HepG2 (cell line): Measurements from ENCODE around the gene REEP6. TPM values are rescaled to one million over a fixed set of nuclear protein-coding genes. Genes with fewer than 3 reads are reported as not detected.
A peak's percentile ranks its signal among the peaks of the same experiment; 100 is the strongest.

Experiments
- ATAC-seq: fragments of 200-7000 bp; cut with Tn5 transposase; 3 replicates; pipeline ENCODE4 v1.9.1; 2020; ENCODE audit warnings: mild to moderate bottlenecking, moderate library complexity
- BruUV-seq: library from RNA; stranded (reverse); fragments of 400-500 nt; replicated peaks from 2 replicates; lab custom pipeline; 2021; lab: Mats Ljungman, UMichigan
- CTCF ChIA-PET: fragments of 300-600 bp; formaldehyde crosslinking; extraction: SDS; loops from one replicate; lab custom pipeline; 2021; ENCODE audit warnings: low total read pairs, inconsistent platforms, low intra/inter-chr PET ratio; lab: Yijun Ruan, JAX
- POLR2A ChIA-PET: fragments of 350-600 bp; sonication (Branson Sonifier 250); formaldehyde crosslinking; loops from one replicate; lab custom pipeline; 2020; ENCODE audit warnings: antibody characterized with exemption, inconsistent platforms; lab: Yijun Ruan, JAX
- DNase-seq: peaks from one replicate; pipeline ENCODE4 v3.0.0-alpha.2; 2015; ENCODE audit warnings: low spot score
- FAIRE-seq: peaks from 3 replicates; lab custom pipeline; 2011; peaks lifted over from hg19 to GRCh38; lab: Jason Lieb, UNC
- H2AFZ ChIP-seq: one replicate; pipeline ENCODE4 v1.6.1; 2011; ENCODE audit warnings: low read length, inconsistent platforms
- H3K27ac ChIP-seq: fragments of 300-600 bp; 3 replicates; pipeline ENCODE4 v1.8.0; 2011; ENCODE audit warnings: mixed run types, mild to moderate bottlenecking, mixed read lengths, low read length, inconsistent platforms; ENCODE audit not compliant: insufficient read depth; ENCODE audit errors: extremely low read length
- H3K27me3 ChIP-seq, 2 experiments: fragments of 200-600 bp in 1 of 2; 2 replicates in 1 of 2; 3 replicates in 1 of 2; pipeline versions ENCODE4 v1.6.0 to v1.8.0; 2011; ENCODE audit warnings: low read length in 2 of 2, mild to moderate bottlenecking in 2 of 2, moderate library complexity in 2 of 2, inconsistent platforms in 1 of 2; ENCODE audit not compliant: insufficient read depth in 2 of 2, control insufficient read depth in 1 of 2
- H3K36me3 ChIP-seq, 2 experiments: fragments of 200-600 bp in 1 of 2; replicated peaks in 1 of 2; 2 replicates in 1 of 2; 3 replicates in 1 of 2; pipeline versions ENCODE4 v1.5.1 to v1.8.0; 2011; ENCODE audit warnings: low read length in 2 of 2, inconsistent platforms in 1 of 2; ENCODE audit not compliant: insufficient read depth in 2 of 2, control insufficient read depth in 1 of 2
- H3K4me1 ChIP-seq: 2 replicates; pipeline ENCODE4 v1.5.1; 2012; ENCODE audit warnings: low read length, inconsistent platforms; ENCODE audit not compliant: insufficient read depth
- H3K4me2 ChIP-seq: 2 replicates; pipeline ENCODE4 v1.6.0; 2011; ENCODE audit warnings: low read depth, low read length, inconsistent platforms
- H3K4me3 ChIP-seq, 3 experiments: fragments of 200-600 bp in 1 of 3; sonication (generic), shearing (Covaris generic) in 1 of 3; replicated peaks in 1 of 3; 2 replicates each; pipeline ENCODE4 v1.5.1; 2011 to 2016; ENCODE audit warnings: low read length in 3 of 3, inconsistent platforms in 2 of 3, low read depth in 2 of 3, mild to moderate bottlenecking in 2 of 3, control low read depth in 1 of 3, mixed read lengths in 1 of 3; ENCODE audit not compliant: insufficient read depth in 1 of 3
- H3K79me2 ChIP-seq: one replicate; pipeline ENCODE4 v1.6.1; 2011; ENCODE audit warnings: low read length, inconsistent platforms; ENCODE audit not compliant: insufficient read depth
- H3K9ac ChIP-seq: 2 replicates; pipeline ENCODE4 v1.6.0; 2011; ENCODE audit warnings: mild to moderate bottlenecking, low read depth, low read length, inconsistent platforms; ENCODE audit not compliant: insufficient read depth
- H3K9me3 ChIP-seq: 2 replicates; pipeline ENCODE4 v1.5.1; 2012; ENCODE audit warnings: mild to moderate bottlenecking, low read length
- H4K20me1 ChIP-seq: 2 replicates; pipeline ENCODE4 v1.6.0; 2011; ENCODE audit warnings: inconsistent platforms, mild to moderate bottlenecking, low read length, moderate library complexity; ENCODE audit not compliant: insufficient read depth
- AGO2 ChIP-seq: fragments of 200-400 bp; formaldehyde crosslinking; optimal IDR thresholded peaks from 2 replicates; pipeline ENCODE3; 2017; ENCODE audit warnings: mild to moderate bottlenecking, low read depth, low read length, moderate library complexity
- CHCHD3 ChIP-seq: sonication (generic); formaldehyde crosslinking; IDR thresholded peaks from 2 replicates; pipeline ENCODE4 v1.8.0; 2022; ENCODE audit warnings: mild to moderate bottlenecking, missing genetic modification reagents, moderate library complexity
- ELF4 ChIP-seq: sonication (generic); formaldehyde crosslinking; IDR thresholded peaks from 2 replicates; pipeline ENCODE4 v1.5.0; 2020; ENCODE audit warnings: missing genetic modification reagents, mild to moderate bottlenecking, moderate library complexity, borderline replicate concordance
- ETV5 ChIP-seq: IDR thresholded peaks from 2 replicates; pipeline ENCODE4 v1.6.1; 2018; ENCODE audit warnings: missing biosample characterization, missing genetic modification reagents, inconsistent platforms, borderline replicate concordance
- NCOA2 ChIP-seq: sonication (generic); formaldehyde crosslinking; IDR thresholded peaks from 2 replicates; pipeline ENCODE4 v1.8.0; 2022; ENCODE audit warnings: inconsistent platforms
- NFATC3 ChIP-seq: sonication (generic); formaldehyde crosslinking; IDR thresholded peaks from 2 replicates; pipeline ENCODE4 v1.5.1; 2020; ENCODE audit warnings: mild to moderate bottlenecking, missing genetic modification reagents
- PAX8 ChIP-seq: sonication (generic); formaldehyde crosslinking; IDR thresholded peaks from 2 replicates; pipeline ENCODE4 v1.8.0; 2022; ENCODE audit warnings: mild to moderate bottlenecking, missing genetic modification reagents, borderline replicate concordance
- SIN3A ChIP-seq: IDR thresholded peaks from 2 replicates; pipeline ENCODE4 v1.6.1; 2011; ENCODE audit warnings: low read depth, mild to moderate bottlenecking, control low read depth, low read length, borderline replicate concordance
- U2AF1 ChIP-seq: fragments of 200-400 bp; formaldehyde crosslinking; optimal IDR thresholded peaks from 2 replicates; pipeline ENCODE3; 2017; ENCODE audit warnings: mild to moderate bottlenecking, low read depth, low read length
- WIZ ChIP-seq: sonication (generic); formaldehyde crosslinking; IDR thresholded peaks from 2 replicates; pipeline ENCODE4 v1.5.1; 2020; ENCODE audit warnings: mild to moderate bottlenecking, missing genetic modification reagents
- ZFP37 ChIP-seq: sonication (generic); formaldehyde crosslinking; IDR thresholded peaks from 2 replicates; pipeline ENCODE4 v1.4.0; 2020; ENCODE audit warnings: missing genetic modification reagents, borderline replicate concordance
- ZNF17 ChIP-seq: sonication (generic); formaldehyde crosslinking; IDR thresholded peaks from 2 replicates; pipeline ENCODE4 v1.5.0; 2020; ENCODE audit warnings: mild to moderate bottlenecking, missing genetic modification reagents
- ZNF337 ChIP-seq: sonication (generic); formaldehyde crosslinking; IDR thresholded peaks from 2 replicates; pipeline ENCODE4 v1.5.1; 2020; ENCODE audit warnings: missing genetic modification reagents, low read depth, mild to moderate bottlenecking, borderline replicate concordance
- ZNF343 ChIP-seq: sonication (generic); formaldehyde crosslinking; IDR thresholded peaks from 2 replicates; pipeline ENCODE4 v1.4.0; 2020; ENCODE audit warnings: mild to moderate bottlenecking, missing genetic modification reagents
- ZNF496 ChIP-seq: sonication (generic); formaldehyde crosslinking; IDR thresholded peaks from 2 replicates; pipeline ENCODE4 v1.8.1; 2023; ENCODE audit warnings: mild to moderate bottlenecking, moderate library complexity, missing genetic modification reagents; ENCODE audit not compliant: insufficient replicate concordance
- ZNF772 ChIP-seq: sonication (generic); formaldehyde crosslinking; IDR thresholded peaks from 2 replicates; pipeline ENCODE4 v1.5.0; 2020; ENCODE audit warnings: mild to moderate bottlenecking, missing genetic modification reagents
- WGBS: methylation state at CpG from one replicate; pipeline ENCODE4 v1.1.6; 2017; ENCODE audit warnings: low lambda C conversion rate; 5-methylcytosine and 5-hydroxymethylcytosine counted together
- in situ Hi-C: cut with HindIII; loops from 2 replicates; pipeline ENCODE4 v1.10.0; 2017; ENCODE audit warnings: low pct_unique_long_range_greater_than_20kb; ENCODE audit not compliant: extremely low pct_ligation_motif_present
- intact Hi-C: fragments of 100-400 bp; cut with micrococcal nuclease; formaldehyde crosslinking; loops from one replicate; pipeline ENCODE4 v1.10.0; 2022; ENCODE audit not compliant: unreplicated experiment
- polyA plus RNA-seq, 8 experiments: library from polyadenylated mRNA; depleted of rRNA in 3 of 8; stranded (reverse) in 7 of 8; unstranded in 1 of 8; fragments of >200 nt; fragmentation: Illumina TruSeq in 4 of 8; extraction: Trizol in 4 of 8; gene quantifications; 2 replicates each; pipeline versions ENCODE4 v1.2.1 to v1.2.3, GENCODE V29; 2011 to 2016; ENCODE audit warnings: low read depth in 4 of 8, missing spikeins in 1 of 8, mixed read lengths in 1 of 8; ENCODE audit not compliant: insufficient read depth in 1 of 8
- total RNA-seq, 5 experiments: library from RNA; depleted of rRNA; stranded (reverse); fragments of >200 nt; fragmentation: Illumina TruSeq; extraction: Trizol; gene quantifications; 2 replicates each; pipeline ENCODE4 v1.2.3, GENCODE V29; 2016; ENCODE audit warnings: low read depth in 1 of 5
- TF ChIP-seq, protein P1 (sequence below): sonication (generic); formaldehyde crosslinking; IDR thresholded peaks from 2 replicates; pipeline ENCODE4 v1.4.0; 2020; ENCODE audit warnings: low read depth, missing genetic modification reagents
- TF ChIP-seq, protein P2 (sequence below): fragments of 450-650 bp; IDR thresholded peaks from 2 replicates; pipeline ENCODE4 v1.6.1; 2016

REEP6 gene
- total and polyA plus RNA-seq, 2 of the 13 experiments (the other 11 are each of a cell fraction or from before 2014, with no cell fraction given), result 10.0 to 28.8 TPM

DNA sequence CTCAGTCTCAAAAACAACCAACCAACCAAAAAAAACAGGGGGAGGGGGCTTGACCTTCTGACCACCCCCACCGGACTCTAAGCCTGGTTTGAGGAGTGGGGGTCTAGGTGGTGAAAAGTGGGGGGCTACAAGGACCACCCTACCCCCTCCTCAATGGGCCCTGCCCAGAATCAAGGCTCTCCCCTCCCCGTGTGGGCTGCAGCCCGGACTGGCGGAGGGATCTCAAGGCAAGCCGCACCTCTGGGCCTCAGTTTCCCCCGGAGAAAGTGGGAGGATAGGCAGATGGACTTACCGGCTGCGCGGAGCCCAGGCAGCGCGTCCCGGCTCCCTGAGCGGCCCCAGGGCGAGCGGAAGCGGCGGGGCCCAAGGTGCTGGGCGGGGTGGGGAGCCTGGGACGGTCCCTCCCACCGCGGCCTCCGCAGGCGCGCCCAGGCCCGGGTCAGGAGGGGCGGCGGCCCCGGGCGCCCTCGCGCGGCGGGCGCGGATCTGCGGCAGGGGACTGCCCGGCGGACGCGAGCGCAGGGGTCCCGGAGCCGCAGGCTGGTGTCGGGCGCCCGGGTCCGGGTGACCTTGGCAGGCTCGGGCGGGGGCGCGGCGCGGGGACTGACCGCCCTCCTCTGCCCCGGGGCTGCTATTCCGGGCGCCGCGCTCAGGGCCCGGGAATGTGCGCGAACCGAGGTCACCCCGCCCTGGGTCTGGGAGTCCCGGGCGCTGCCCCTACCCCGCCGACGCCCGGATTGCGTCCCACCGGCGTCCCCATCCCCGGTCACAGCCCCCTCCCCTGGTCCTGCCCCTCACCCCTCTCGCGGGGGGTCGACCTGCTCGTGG, 21.9 kb downstream of the REEP6 start, which contains the start of gene ADAMTSL5:
TSS of gene ADAMTSL5 (minus strand) at position 349 of the 828 bp plus-strand sequence. CDS start 2,076 bp downstream, outside the sequence.
- Histone ChIP-seq H3K4me3 (peak within 1 kb of the TSS; percentile 50 to 73 (median 71); a peak in 5 of 6 replicates), H3K27ac (no peak within 1 kb of the TSS), H3K79me2 (no peaks in the 10 kb centered on the region), H3K9ac (peak within 1 kb of the TSS; percentile 43), H3K4me1 (peaks cover 34% of the 10 kb centered on the region), H2AFZ (no peak within 1 kb of the TSS), H3K36me3 (no peaks in the 10 kb centered on the region), H4K20me1 (no peaks in the 10 kb centered on the region), H3K9me3 (no peaks in the 10 kb centered on the region), H3K27me3 (peaks cover 0 to 9% of the 10 kb centered on the region in 2 experiments; a peak in 2 of 5 replicates), H3K4me2 (peak within 1 kb of the TSS; percentile 75)
- CTCF ChIA-PET, result interaction anchor here (1.3 to 2.1 kb wide), 3 partner anchors 10 to 75 kb away, joined by 4 to 8 read pairs (median 5); partner anchors contain the start of gene RPS15
- DNase-seq (peak; percentile 40), FAIRE-seq (no peak), ATAC-seq (peak; percentile 65)
- BruUV-seq, result no TSS peak
- intact Hi-C loops, result no loop called here
- in situ Hi-C loops, result loop anchor here (5.0 kb wide), 1 partner anchor 56 kb away; no protein-coding TSS in a partner anchor
- WGBS, result 16% methylated on average over 4 of the region's 78 CpGs
- POLR2A ChIA-PET, result no interaction called here
- TF ChIP-seq CHCHD3 (CRISPR knock-in tag) (no peak), ZNF337 (CRISPR knock-in tag) (no peak), ZFP37 (no peak), AGO2 (no peak), SIN3A (peak; percentile 33; the same call in 1 of the 2 replicates), NFATC3 (no peak), ZNF496 (CRISPR knock-in tag) (no peak), ZNF17 (CRISPR knock-in tag) (no peak), ZNF772 (CRISPR knock-in tag) (peak; percentile 24; the same call in 1 of the 2 replicates), ZNF343 (CRISPR knock-in tag) (no peak), WIZ (CRISPR knock-in tag) (no peak), U2AF1 (no peak), NCOA2 (CRISPR knock-in tag) (no peak), ETV5 (CRISPR knock-in tag) (peak; percentile 79), PAX8 (CRISPR knock-in tag) (no peak), ELF4 (no peak)
- TF ChIP-seq, protein P1, sequence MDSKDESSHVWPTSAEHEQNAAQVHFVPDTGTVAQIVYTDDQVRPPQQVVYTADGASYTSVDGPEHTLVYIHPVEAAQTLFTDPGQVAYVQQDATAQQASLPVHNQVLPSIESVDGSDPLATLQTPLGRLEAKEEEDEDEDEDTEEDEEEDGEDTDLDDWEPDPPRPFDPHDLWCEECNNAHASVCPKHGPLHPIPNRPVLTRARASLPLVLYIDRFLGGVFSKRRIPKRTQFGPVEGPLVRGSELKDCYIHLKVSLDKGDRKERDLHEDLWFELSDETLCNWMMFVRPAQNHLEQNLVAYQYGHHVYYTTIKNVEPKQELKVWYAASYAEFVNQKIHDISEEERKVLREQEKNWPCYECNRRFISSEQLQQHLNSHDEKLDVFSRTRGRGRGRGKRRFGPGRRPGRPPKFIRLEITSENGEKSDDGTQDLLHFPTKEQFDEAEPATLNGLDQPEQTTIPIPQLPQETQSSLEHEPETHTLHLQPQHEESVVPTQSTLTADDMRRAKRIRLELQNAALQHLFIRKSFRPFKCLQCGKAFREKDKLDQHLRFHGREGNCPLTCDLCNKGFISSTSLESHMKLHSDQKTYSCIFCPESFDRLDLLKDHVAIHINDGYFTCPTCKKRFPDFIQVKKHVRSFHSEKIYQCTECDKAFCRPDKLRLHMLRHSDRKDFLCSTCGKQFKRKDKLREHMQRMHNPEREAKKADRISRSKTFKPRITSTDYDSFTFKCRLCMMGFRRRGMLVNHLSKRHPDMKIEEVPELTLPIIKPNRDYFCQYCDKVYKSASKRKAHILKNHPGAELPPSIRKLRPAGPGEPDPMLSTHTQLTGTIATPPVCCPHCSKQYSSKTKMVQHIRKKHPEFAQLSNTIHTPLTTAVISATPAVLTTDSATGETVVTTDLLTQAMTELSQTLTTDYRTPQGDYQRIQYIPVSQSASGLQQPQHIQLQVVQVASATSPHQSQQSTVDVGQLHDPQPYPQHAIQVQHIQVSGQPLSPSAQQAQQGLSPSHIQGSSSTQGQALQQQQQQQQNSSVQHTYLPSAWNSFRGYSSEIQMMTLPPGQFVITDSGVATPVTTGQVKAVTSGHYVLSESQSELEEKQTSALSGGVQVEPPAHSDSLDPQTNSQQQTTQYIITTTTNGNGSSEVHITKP (CRISPR knock-in tag), result no peak
- TF ChIP-seq, protein P2, sequence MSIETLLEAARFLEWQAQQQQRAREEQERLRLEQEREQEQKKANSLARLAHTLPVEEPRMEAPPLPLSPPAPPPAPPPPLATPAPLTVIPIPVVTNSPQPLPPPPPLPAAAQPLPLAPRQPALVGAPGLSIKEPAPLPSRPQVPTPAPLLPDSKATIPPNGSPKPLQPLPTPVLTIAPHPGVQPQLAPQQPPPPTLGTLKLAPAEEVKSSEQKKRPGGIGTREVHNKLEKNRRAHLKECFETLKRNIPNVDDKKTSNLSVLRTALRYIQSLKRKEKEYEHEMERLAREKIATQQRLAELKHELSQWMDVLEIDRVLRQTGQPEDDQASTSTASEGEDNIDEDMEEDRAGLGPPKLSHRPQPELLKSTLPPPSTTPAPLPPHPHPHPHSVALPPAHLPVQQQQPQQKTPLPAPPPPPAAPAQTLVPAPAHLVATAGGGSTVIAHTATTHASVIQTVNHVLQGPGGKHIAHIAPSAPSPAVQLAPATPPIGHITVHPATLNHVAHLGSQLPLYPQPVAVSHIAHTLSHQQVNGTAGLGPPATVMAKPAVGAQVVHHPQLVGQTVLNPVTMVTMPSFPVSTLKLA, result no peak
